Cardiac fibroblast (primary cell): Measurements from ENCODE around the gene CCT3.
"Not testable (repeated sequence)": the region's sequence is repeated elsewhere in the genome, so short reads cannot be mapped to it uniquely, and the experiment has no call there.

Experiments
- DNase-seq, 2 donors: peaks; one replicate each; pipeline versions ENCODE4 v3.0.0 to v3.0.0-alpha.2; 2010; ENCODE audit warnings: low read depth in 2 of 2
- H3K4me3 ChIP-seq, 2 donors: replicated peaks in 1 of 2; 1 replicate in 1 of 2; 2 replicates in 1 of 2; pipeline ENCODE4 v1.5.1; 2011; ENCODE audit warnings: low read depth in 2 of 2, low read length in 2 of 2, mild to moderate bottlenecking in 2 of 2, moderate library complexity in 1 of 2
- TF ChIP-seq, protein P1 (sequence below): IDR thresholded peaks from one replicate; pipeline ENCODE4 v1.5.1; 2011; ENCODE audit warnings: low read depth, mild to moderate bottlenecking, low read length, inconsistent platforms

CCT3 gene

DNA sequence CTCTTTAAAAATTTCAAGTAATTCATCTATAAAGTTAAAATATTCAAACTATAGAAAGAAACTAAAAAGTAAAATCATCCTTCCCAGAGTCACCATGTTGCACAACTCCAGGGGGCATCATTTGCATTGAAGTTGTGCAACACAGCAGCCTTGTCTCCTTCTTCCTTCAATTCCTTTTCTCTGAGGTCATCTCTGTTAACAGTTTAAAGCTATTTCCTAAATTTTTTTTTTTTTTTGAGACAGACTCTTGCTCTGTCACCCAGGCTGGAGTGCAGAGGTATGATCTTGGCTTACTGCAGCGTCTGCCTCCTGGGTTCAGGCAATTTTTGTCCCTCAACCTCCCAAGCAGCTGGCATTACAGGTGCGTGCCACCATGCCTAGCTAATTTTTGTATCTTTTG lies 38.1 kb upstream of the CCT3 start:
- DNase-seq, result peak; percentile 54 to 81

DNA sequence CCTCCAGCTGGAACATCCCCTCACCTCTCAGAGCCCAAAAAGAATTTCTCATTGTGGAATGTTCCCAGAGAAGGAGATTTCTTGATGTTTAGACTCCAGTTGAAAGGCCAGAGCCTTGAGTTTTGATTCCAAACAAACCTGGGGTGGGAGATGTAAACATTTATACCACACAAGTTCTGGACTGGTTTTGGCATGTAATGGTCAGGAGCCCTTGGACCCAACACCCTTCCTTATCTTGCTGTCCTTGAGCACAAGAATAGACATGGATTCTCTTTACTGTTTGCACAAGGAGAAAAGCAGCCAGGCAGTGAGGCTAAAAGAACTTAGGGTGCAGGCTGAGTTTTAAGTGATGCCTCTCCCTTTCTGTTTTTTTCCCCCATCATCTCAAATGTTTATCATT lies 35.5 kb upstream of the CCT3 start:
- no peak for DNase-seq
- H3K4me3 ChIP-seq, result no peak overlapping the region
- TF ChIP-seq, protein P1, sequence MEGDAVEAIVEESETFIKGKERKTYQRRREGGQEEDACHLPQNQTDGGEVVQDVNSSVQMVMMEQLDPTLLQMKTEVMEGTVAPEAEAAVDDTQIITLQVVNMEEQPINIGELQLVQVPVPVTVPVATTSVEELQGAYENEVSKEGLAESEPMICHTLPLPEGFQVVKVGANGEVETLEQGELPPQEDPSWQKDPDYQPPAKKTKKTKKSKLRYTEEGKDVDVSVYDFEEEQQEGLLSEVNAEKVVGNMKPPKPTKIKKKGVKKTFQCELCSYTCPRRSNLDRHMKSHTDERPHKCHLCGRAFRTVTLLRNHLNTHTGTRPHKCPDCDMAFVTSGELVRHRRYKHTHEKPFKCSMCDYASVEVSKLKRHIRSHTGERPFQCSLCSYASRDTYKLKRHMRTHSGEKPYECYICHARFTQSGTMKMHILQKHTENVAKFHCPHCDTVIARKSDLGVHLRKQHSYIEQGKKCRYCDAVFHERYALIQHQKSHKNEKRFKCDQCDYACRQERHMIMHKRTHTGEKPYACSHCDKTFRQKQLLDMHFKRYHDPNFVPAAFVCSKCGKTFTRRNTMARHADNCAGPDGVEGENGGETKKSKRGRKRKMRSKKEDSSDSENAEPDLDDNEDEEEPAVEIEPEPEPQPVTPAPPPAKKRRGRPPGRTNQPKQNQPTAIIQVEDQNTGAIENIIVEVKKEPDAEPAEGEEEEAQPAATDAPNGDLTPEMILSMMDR, result no peak

More for the DNA sequence above, 38.1 kb upstream of the CCT3 start:
- no peak overlapping the region for H3K4me3 ChIP-seq
- TF ChIP-seq, protein P1, result no peak

DNA sequence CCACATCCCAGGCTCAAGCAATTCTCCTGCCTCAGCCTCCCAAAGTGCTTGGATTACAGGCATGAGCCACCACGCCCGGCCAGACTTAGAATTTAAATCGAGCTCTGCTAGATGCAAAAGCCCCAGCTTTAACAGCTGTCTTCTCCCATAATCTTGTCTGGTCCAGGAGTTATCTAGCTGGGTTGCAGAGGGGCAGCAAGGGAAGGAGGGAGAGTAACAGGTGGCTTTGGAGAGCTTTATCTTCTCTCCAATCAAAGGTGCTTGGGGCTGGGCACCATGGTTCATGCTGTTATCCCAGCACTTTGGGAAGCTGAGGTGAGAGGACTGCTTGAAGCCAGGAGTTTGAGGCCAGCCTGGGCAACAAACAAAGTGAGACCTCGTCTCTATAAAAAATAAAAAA lies 34.8 kb upstream of the CCT3 start:
- TF ChIP-seq, protein P1, result no peak
- no peak for DNase-seq
- no peak overlapping the region for H3K4me3 ChIP-seq

DNA sequence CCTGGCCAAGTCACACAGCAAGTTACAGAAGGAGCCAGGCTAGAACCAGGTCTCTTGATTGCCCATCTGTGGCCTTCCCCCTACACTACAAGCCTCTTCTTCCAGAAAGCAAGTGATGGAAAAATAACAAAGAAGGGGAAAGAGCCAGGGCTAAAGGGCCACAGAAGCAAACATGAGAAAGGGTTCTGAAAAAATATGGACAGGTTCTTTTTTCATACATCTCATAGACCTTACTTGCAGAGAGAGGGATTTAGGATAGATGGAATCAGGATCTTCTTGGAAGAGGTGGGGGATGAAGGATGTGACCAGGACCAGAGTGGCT lies 34.1 kb upstream of the CCT3 start:
- TF ChIP-seq, protein P1, result no peak
- H3K4me3 ChIP-seq, result no peak overlapping the region
- no peak for DNase-seq

DNA sequence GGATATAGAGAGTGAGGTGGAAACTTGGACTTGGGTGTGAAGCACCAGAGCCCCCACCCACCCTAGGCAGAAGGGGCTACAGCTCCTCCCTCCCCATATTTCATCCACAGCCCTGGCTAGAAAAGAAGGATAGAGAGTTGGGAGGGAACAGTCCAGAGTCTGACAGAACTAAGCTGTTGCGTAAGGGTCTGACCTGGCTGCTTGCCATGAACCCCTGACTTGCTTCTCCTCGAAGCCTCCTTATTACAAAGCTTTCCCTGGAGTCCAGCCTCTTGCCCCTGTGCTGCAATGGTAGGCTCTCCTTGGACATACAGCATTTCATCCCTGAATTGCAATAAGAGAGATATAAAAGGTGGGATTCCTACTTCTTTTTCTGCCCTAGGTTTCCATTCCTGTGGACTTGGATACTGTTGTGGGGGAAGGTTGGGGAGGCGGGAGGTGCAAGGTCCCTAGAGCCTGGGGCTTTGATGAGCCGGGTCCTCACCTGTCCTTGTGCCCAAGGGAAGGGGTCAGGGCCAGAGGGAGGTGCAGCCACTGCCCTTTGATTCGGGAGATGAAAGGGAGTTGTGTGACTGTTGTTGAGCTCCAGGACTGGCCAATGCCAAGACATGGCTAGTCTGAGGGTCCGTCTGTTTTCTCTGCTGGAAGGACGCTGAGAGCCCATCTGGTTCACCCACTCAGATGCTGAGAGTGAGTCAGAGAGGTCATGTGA lies 33.6 kb upstream of the CCT3 start:
- no peak overlapping the region for H3K4me3 ChIP-seq
- peak; percentile 70 to 86 for DNase-seq
- TF ChIP-seq, protein P1, result no peak

DNA sequence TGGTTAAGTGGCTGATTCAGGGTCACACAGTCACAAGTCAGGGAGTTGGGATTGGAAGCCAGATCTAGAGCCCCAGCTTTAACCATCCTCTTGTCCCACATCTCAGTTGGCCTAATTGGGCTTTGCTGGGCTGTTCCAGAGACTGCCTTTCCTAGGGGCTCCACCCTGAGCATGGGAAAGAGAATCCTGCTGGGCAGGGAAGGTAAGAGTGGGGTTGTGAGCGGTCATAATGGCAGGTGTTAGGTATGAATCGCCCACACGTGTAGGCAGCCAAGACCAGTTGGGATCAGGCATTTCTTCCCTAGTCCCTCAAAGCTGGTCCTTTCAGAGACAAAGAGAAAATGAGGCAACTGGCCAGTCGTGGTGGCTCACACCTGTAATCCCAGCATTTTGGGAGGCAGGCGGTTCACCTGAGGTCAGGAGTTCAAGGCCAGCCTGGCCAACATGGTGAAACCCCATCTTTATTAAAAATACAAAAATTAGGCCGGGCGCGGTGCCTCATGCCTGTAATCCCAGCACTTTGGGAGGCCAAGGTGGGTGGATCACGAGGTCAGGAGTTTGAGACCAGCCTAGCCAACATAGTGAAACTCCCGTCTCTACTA lies 31.7 kb upstream of the CCT3 start:
- not testable (repeated sequence) for DNase-seq, H3K4me3 ChIP-seq

DNA sequence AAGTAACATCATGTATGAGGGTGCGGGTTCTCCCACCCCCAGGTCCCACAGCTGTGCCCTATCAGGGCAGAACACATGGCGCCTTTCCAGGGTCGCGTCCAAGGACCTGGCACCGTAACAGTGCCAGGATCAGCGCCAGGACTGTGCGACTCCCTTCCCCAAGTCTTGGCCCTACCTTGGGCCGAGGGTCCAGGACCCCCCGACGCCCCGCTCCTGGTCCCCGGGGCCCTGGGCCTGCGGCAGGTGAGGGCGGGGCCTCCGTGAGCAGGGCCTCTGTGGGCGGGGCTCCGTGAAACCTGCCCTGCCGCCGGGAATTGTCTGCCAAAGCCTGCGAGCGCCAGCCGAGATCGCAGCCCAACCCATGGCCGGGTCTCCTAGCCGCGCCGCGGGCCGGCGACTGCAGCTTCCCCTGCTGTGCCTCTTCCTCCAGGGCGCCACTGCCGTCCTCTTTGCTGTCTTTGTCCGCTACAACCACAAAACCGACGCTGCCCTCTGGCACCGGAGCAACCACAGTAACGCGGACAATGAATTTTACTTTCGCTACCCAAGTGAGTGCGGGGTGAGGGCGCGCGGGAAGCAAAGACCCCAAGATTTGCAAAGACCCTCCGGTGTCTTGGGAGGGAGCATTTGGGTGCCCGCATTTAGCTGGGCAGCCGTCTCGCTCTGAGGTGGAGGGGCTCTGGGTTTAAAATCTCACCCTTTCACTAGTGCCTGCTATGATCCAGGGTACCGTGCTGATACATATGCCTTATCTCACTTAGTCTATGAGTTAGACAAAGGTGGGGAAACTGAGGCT lies 31.0 kb upstream of the CCT3 start, which contains the start of gene RHBG:
Gene RHBG, plus strand, starts transcription at position 323 of the 796 bp plus-strand sequence. Its CDS starts 39 bp downstream, at position 362.
- DNase-seq, result peak in 1 of 2 donors; percentile 31
- H3K4me3 ChIP-seq, result peak within 1 kb of the TSS; percentile 40 to 43
- TF ChIP-seq, protein P1, result no peak
